Neutrophil (primary cell): ENCODE results near the gene N4BP2.
"Not testable (repeated sequence)": the region's sequence is repeated elsewhere in the genome, so short reads cannot be mapped to it uniquely, and the experiment has no call there.

ENCODE experiments used
- H3K27ac ChIP-seq: fragments of 200-600 bp; sonication (generic); 2 replicates; pipeline ENCODE4 v1.5.1; 2016; ENCODE audit warnings: mild to moderate bottlenecking, moderate library complexity
- H3K27me3 ChIP-seq: fragments of 200-600 bp; sonication (generic); 2 replicates; pipeline ENCODE4 v1.6.0; 2016; ENCODE audit warnings: mild to moderate bottlenecking
- H3K36me3 ChIP-seq: fragments of 200-600 bp; sonication (generic); 2 replicates; pipeline ENCODE4 v1.5.1; 2017
- H3K4me1 ChIP-seq, 2 experiments: fragments of 200-600 bp in 1 of 2; sonication (generic) in 1 of 2; 1 replicate in 1 of 2; 2 replicates in 1 of 2; pipeline versions ENCODE4 v1.5.1 to v1.6.1; 2013 to 2016; ENCODE audit warnings: low read depth in 1 of 2, low read length in 1 of 2, mild to moderate bottlenecking in 1 of 2, moderate library complexity in 1 of 2; ENCODE audit not compliant: control insufficient read depth in 1 of 2, insufficient read depth in 1 of 2
- H3K4me3 ChIP-seq, 2 experiments: fragments of 200-600 bp in 1 of 2; sonication (generic) in 1 of 2; 1 replicate in 1 of 2; 2 replicates in 1 of 2; pipeline ENCODE4 v1.5.1; 2013 to 2016; ENCODE audit warnings: low read depth in 1 of 2, low read length in 1 of 2, mild to moderate bottlenecking in 1 of 2, moderate library complexity in 1 of 2
- H3K9me3 ChIP-seq: fragments of 200-600 bp; sonication (generic); 2 replicates; pipeline ENCODE4 v1.5.1; 2016
- TF ChIP-seq, protein P1 (sequence below): fragments of 200-600 bp; sonication (generic); IDR thresholded peaks from 2 replicates; pipeline ENCODE4 v1.5.1; 2016; ENCODE audit warnings: antibody characterized with exemption

Gene N4BP2

DNA sequence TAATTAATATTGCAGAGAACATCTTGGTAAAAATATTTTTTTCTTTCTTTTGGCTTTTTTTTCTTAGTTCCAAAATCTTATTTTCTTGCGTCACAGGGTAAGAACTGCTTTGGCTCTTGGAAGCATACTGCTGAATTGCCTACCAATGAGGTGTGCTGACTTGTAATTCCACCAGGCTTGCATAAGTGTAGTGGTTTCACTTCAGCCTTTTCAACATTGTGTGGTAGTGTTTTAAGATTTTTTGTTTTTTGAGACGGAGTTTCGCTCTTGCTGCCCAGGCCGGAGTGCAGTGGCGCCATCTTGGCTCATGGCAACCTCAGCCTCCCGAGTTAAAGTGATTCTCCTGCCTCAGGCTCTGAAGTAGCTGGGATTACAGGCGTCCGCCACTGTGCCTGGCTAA, 42.4 kb downstream of the N4BP2 start:
- Histone ChIP-seq H3K9me3 (no peaks in the 10 kb centered on the region), H3K4me3 (no peak overlapping the region), H3K27ac (no peak overlapping the region), H3K4me1 (no peaks in the 10 kb centered on the region), H3K27me3 (no peaks in the 10 kb centered on the region), H3K36me3 (peaks cover 16% of the 10 kb centered on the region)
- TF ChIP-seq, protein P1, sequence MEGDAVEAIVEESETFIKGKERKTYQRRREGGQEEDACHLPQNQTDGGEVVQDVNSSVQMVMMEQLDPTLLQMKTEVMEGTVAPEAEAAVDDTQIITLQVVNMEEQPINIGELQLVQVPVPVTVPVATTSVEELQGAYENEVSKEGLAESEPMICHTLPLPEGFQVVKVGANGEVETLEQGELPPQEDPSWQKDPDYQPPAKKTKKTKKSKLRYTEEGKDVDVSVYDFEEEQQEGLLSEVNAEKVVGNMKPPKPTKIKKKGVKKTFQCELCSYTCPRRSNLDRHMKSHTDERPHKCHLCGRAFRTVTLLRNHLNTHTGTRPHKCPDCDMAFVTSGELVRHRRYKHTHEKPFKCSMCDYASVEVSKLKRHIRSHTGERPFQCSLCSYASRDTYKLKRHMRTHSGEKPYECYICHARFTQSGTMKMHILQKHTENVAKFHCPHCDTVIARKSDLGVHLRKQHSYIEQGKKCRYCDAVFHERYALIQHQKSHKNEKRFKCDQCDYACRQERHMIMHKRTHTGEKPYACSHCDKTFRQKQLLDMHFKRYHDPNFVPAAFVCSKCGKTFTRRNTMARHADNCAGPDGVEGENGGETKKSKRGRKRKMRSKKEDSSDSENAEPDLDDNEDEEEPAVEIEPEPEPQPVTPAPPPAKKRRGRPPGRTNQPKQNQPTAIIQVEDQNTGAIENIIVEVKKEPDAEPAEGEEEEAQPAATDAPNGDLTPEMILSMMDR = no peak

DNA sequence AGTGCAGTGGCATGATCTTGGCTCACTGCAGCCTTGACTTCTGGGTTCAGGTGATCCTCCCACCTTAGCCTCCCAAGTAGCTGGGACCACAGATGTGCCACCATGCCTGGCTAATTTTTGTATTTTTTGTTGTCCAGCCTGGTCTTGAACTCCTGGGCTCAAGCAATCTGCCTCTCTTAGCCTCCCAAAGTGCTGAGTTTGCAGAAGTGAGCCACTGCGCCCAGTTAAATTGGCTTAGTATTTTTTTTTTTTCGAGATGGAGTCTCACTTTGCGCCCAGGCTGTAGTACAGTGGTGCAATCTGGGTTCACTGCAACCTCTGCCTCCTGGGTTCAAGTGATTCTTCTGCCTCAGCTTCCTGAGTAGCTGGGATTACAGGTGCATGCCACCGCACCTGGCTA, 50.5 kb downstream of the N4BP2 start:
- not testable (repeated sequence) for H3K4me3 ChIP-seq, H3K27me3 ChIP-seq, H3K9me3 ChIP-seq, H3K27ac ChIP-seq, H3K4me1 ChIP-seq
- H3K36me3 ChIP-seq = peaks cover 17% of the 10 kb centered on the region

DNA sequence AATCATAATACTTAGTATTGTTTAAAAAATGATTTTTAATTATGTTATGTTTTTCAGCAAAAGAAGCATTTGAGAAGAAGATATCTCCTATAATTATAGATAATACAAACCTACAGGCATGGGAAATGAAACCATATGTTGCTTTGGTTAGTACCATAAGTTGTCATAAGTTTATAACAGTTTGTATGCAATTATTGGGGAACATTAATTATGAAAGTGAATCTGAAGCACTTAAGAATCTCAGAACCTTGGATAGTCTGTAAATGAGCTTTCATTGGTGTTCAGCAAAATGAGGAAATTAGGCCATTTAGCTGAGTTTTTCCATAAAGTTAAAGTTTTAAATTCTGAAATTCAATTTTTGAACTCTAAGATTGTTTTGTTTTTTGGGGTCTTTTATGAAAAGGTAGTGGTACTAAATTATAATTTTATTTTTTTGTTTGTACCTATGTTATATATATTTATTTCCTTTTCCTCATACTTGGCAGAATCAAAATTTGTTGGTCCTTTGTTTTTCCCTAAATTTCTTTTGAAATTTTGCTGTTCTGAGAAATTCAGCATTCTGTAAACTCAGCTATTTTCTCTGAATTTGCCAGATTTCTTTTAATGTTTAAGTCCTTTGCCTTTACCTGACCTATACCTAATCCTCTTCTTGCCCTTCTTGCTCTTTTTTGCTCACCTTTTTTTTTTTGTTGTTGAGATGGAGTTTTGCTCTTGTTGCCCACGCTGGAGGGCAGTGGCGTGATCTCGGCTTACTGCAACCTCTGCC, 55.6 kb downstream of the N4BP2 start:
- Histone ChIP-seq H3K36me3 (peaks cover 17% of the 10 kb centered on the region), H3K9me3 (no peaks in the 10 kb centered on the region), H3K27ac (no peak overlapping the region), H3K27me3 (no peaks in the 10 kb centered on the region), H3K4me1 (no peaks in the 10 kb centered on the region), H3K4me3 (no peak overlapping the region)
- TF ChIP-seq, protein P1 = no peak

DNA sequence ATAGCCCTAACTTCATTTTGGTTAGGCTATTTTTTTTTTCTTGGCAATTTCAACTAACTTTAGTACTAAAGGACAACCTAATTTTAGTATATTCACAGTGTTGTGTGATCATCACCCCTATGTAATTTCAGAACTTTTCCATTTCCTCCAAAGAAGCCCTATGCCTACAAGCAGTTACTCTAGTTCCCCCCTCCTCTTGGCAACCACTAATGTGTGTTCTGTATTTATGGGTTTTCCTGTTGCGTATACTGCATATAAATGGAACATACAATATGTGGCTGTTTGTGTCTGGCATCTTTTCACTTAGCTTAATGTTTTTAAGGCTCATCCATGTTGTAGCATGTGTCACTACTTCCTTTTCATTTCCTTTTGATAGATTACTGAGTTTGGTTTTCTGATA, 57.6 kb downstream of the N4BP2 start:
- no peaks in the 10 kb centered on the region for H3K27me3 ChIP-seq
- TF ChIP-seq, protein P1 = no peak
- H3K27ac ChIP-seq = no peak overlapping the region

DNA sequence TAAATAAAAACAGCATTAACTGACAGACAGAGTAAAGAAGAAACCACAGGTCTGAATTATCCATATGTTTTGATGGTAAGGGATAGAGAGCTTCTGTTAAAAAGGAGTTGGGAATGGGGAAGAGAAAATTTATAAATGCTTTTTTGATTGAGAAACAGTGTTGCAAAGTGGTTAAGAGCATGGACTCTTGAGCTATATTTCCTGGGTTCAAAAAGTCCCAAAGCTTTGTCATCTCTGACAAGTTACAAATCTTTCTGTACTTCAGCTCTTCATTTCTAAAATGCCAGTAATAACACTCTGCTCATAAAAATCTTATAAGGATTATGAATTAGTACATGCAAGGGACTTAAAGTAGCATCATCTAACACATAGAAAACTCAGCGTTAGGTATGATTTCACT, 62.2 kb downstream of the N4BP2 start:
- Histone ChIP-seq H3K27ac (no peak overlapping the region), H3K4me3 (no peak overlapping the region), H3K9me3 (no peaks in the 10 kb centered on the region), H3K4me1 (peaks cover 10 to 12% of the 10 kb centered on the region in 2 experiments), H3K36me3 (no peaks in the 10 kb centered on the region), H3K27me3 (no peaks in the 10 kb centered on the region)
- TF ChIP-seq, protein P1 = no peak

More for the DNA sequence above, 57.6 kb downstream of the N4BP2 start:
- H3K4me1 ChIP-seq = peaks cover 0 to 5% of the 10 kb centered on the region in 2 experiments
- H3K36me3 ChIP-seq = peaks cover 10% of the 10 kb centered on the region
- H3K4me3 ChIP-seq = no peak overlapping the region
- no peaks in the 10 kb centered on the region for H3K9me3 ChIP-seq

DNA sequence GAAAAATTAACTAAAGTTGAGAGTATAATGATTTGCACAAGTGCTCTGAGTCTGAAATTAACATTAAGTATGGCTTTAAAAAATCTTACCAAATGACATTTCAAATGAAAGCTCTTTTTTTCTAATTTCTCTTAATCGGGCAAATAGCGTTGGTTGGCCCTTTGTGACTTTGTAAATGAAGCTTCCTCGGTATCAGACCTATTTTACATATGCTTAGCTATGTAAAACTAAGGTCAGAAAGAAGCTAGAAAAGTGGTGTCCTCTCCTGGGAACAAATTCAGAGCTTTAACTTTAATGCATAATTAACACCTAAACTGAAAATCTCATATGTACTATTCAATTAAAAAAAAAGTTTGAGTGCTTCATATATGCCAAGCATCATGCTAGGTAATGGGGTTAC, 62.7 kb downstream of the N4BP2 start:
- Histone ChIP-seq H3K27me3 (no peaks in the 10 kb centered on the region), H3K4me1 (peaks cover 10 to 12% of the 10 kb centered on the region in 2 experiments), H3K4me3 (no peak overlapping the region), H3K9me3 (no peaks in the 10 kb centered on the region), H3K36me3 (no peaks in the 10 kb centered on the region), H3K27ac (no peak overlapping the region)
- TF ChIP-seq, protein P1 = no peak
